Measurements from ENCODE around the gene GUCD1.

- TF ChIP-seq POLR2A (IDR thresholded peaks at IDR 0.05) (no peak), CTCF (IDR thresholded peaks at IDR 0.05) (no peak)
These were observed 36.0 kb downstream of the GUCD1 start for GRCh38 chr22:24518771-24519485.

Data from esophagus squamous epithelium (tissue), 4 donors.